GM12892 (cell line): ENCODE measurements around the gene SRRT.

Experiments
- POLR2A ChIP-seq: IDR thresholded peaks from 2 replicates; pipeline ENCODE4 v1.6.1; 2011; ENCODE audit warnings: low read depth, low read length, control low read depth
- POLR2AphosphoS5 ChIP-seq: IDR thresholded peaks from 2 replicates; pipeline ENCODE4 v1.6.1; 2011; ENCODE audit warnings: low read depth, low read length, control low read depth
- TAF1 ChIP-seq: IDR thresholded peaks from 2 replicates; pipeline ENCODE4 v1.6.1; 2011; ENCODE audit warnings: low read depth, mild to moderate bottlenecking, control low read depth, low read length, borderline replicate concordance

- TF ChIP-seq POLR2A (no peak), POLR2AphosphoS5 (no peak), TAF1 (no peak)
These were observed 36.6 kb downstream of the SRRT start for GRCh38 chr7:100911484-100911883.
